HG03520 (cell line): Measurements from ENCODE around the gene MAFF.
"Not testable (repeated sequence)": the region's sequence is repeated elsewhere in the genome, so short reads cannot be mapped to it uniquely, and the experiment has no call there.

Experiments used
- ATAC-seq: cut with Tn5 transposase; IDR thresholded peaks from one replicate; pipeline ENCODE4 v1.9.1; 2021; ENCODE audit warnings: mild to moderate bottlenecking, moderate library complexity; ENCODE audit not compliant: unreplicated experiment

Gene MAFF

DNA sequence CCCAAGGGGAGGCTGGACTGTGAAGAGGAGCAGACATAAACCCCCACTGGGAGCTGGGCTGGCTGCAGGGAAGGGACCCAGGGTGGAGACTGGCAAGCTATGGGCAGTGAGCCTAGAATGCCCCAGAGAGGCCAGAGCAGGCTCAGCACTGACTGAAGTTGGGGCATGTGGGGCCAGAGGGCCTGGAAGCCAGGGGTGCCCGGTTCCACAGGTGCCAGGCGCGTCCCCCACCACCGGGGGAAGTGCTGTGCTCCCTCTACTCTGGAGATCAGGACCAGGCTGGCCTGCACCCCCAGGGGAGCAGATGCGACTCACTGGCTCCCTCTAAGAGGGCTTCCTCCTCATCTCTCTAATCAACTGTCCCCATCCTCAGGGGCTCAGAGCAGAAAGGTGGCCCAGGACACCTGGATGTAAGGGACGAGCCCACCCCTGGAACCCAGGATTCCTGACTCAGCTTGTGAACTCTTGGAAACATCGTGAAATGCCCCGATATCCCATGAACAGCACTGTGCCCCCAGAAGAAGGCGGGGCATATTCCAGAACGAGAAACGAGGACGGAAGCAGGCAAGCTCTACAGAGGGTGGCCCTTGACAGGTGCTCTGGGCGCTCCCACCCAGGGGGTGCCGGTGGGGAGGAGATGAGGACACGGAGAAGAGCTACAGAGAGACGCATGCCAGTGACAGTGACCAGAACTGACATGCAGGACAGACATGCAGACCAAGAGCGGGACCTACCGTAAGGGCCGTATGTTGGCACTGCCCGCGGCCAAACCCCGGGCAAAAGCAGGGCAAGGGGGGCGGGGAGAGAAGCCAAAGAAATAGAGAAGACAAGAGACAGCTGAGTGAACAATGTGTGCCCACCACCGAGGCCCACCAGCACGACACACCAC, 20.4 kb downstream of the MAFF start:
- no peak for ATAC-seq

GRCh38 chr22:38222797-38223119, 21.0 kb downstream of the MAFF start:
- no peak for ATAC-seq

DNA sequence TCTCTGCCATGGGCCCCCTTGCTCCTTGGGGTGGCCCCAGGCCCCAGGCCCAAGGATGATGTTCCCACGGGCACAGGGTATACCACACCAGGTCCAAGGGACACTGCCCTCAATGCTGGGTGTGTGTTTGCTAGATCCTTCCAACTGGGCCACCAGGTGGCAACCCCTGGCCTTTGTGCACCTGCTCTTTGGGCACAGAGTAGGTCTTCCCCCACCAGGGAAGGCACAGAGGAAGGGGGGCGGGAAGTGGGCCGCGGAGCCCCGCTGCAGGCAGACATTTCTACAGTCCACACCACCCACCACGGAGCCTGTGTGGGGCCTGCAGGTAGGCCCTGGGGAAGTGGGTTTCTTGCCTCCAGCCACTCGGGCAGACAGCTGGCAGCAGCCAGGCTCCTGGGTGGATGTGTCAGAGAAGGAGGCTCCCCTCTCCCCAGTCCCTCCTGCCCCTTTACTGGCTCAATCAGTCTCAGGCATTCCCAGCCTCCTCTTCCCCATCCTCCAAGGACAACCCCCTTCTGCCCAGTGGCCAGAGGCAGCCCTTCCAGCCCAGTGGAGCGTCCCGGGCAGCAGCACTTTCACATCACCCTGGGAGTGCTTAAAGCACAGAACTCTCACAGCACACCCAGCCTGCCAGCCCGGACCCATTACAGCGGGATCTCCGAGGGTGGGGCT, 21.6 kb downstream of the MAFF start:
- no peak for ATAC-seq

- no peak for ATAC-seq
Observed at GRCh38 chr22:38226853-38227649, 25.3 kb downstream of the MAFF start.

DNA sequence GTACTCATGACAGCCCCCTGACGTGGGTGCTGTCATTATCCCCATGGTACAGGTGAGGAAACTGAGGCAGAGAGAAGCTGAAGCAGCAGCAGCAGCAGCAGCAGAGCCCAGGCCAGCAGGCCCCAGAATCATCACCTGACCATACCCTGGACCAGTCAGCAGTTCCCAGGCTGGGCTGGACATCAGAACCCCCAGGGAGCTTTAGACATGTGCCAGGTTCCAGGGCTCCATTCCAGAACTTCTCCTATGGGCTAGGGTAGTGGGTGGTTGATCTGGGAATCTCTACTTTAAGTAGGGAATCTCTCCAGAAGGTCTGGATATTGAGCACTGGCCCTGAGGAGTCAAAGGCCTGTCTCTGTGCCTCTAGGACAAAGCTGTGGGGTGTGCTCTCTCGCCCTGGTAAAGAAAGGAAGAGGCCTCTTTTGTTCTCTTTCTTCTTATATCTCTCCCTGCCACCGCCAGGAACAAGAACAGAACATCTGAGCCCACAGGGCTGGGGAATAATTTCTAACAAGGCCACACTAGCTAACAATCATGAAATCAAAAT, 26.6 kb downstream of the MAFF start:
- no peak for ATAC-seq

DNA sequence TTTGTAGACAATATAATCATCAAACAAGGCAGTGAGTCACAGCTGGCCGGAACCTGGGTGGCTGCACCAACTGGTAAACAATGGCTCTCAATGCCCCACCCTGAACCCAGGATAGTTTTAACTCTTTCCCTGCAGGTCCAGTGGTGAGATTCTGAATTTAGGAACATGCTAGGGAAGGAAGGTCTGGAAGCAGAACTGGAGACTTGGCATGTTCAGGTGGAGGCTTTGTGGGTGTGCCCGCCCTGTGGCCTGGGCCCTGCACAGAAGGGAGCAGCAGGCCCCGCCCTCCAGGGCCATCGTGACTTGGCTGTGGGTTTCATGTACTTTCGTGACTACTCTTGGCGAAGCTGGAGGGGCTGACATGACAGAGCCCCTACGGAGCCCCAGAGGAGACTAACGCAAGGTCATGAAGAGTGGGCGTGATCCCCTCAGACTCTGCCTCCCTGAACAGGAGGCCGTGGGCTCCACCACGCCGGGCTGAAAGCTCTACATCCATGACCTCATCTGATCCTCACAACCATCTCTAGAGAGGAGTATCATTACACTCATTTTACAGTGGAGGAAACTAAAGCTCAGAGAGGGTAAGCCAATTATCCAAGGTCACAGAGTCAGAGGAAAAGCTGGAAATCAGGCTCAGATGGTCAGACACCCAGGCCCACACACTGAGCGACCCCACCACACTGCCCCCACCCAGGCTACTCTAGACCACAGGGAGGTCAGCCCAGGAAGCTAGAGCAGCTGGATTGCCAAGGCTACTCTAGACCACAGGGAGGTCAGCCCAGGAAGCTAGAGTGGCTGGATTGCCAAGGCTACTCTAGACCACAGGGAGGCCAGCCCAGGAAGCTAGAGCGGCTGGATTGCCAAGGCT, 27.3 kb downstream of the MAFF start:
- no peak for ATAC-seq

GRCh38 chr22:38230108-38230825, 28.5 kb downstream of the MAFF start:
- no peak for ATAC-seq

DNA sequence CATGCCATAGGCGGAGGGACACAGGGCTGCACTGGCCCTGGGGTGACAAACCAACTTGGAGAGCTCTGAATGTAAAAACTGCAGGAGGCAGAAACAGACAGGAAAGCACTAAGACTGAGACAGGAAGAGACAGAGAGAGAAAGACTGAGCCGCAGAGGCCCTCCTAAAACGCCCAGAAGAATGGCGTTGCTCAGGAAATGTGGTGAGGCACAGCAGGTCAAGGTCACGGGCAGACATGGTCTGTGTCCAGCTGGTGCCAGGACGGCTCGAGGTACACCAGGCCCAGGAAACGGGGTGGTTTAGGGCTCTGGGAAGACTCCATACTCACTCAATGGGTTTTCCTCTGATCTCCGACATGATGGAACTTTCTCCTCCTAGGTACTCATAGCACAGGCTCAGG, 29.1 kb downstream of the MAFF start:
- ATAC-seq = no peak

GRCh38 chr22:38232196-38232595, 30.4 kb downstream of the MAFF start:
- ATAC-seq = no peak

DNA sequence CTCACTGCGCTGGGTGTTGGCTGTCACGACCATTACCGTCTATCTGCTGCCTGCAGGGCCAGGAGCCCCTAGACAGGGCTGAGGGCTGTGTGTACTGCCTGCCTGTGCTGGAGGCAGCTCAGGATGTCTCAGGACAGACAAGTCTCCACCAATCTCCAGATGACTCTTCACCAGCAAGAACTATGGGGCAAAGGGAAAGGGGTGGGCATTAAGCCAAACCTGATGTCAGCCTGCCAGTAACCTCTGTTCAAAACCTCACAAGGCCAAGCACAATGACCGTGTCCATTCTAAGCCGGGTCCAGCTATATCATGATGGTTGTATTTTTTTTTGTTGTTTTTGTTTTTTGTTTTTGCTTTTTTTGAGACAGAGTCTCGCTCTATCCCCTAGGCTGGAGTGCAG, 31.6 kb downstream of the MAFF start:
- no peak for ATAC-seq

- not testable (repeated sequence) for ATAC-seq
Observed at GRCh38 chr22:38233856-38234255, 32.1 kb downstream of the MAFF start.

GRCh38 chr22:38235240-38235850, 33.6 kb downstream of the MAFF start:
- ATAC-seq = no peak

GRCh38 chr22:38236786-38237185, 35.0 kb downstream of the MAFF start:
- no peak for ATAC-seq

- no peak for ATAC-seq
Observed at GRCh38 chr22:38238519-38239071, 36.8 kb downstream of the MAFF start.

GRCh38 chr22:38239101-38239761, 37.4 kb downstream of the MAFF start:
- ATAC-seq = no peak

DNA sequence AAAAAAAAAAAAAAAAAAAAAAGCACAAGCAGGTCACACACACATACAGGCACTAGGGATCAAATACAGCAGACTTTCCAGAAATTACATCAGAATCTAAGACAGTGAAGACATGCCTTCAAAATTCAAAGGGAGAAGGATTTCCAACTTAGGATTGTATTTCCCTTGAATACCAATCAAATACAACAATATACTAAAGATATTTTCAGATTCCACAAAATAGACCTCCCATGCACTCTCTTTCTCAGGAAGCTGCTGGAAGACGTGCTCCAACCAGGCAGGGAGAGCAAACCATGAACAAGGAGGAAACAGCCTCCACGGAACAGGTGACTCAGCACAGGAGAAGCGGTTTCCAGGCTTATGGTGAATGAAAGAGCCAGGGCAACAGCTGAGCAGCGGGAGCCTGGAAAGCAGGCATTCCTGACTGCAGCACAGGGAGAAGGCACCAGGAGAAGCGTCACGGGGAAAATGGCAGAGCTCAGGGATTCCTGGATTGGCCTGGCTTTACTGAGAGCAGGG, 39.0 kb downstream of the MAFF start:
- no peak for ATAC-seq

- no peak for ATAC-seq
Observed at GRCh38 chr22:38243007-38243765, 41.4 kb downstream of the MAFF start.

DNA sequence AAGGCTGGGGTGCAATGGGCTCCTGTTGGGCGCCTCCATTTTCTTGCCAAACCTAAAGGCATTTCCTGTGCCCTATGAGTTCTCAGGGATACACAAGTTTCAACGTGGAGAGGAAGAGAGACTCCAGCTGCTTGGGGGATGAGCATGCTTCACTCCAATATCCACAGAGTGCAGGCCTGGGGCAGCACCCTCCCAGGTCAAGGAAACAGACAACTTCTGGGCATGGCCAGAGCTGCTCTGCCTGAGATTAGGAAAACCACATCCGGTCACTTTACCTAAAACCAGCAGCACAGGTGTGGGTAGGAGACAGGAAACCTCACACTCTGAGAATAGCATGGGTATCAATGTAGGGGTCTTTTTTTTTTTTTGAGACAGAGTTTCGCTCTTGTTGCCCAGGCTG, 42.3 kb downstream of the MAFF start:
- ATAC-seq = no peak
